ENCODE data around the gene UBASH3B. TPM values are rescaled to one million over a fixed set of nuclear protein-coding genes. Genes with fewer than 3 reads are reported as not detected.

Gene UBASH3B
- polyA plus RNA-seq, 1 experiment: 19.1 TPM

- Histone ChIP-seq H3K27ac (ENCODE audit: low read depth, low read length) (peak overlapping the region; percentile 23), H3K27me3 (ENCODE audit: control insufficient read depth, insufficient read depth, low read length) (no peaks in the 10 kb centered on the region), H3K4me3 (ENCODE audit: low read depth, low read length) (no peak overlapping the region), H3K9me3 (ENCODE audit: control insufficient read depth, insufficient read depth, low read length) (no peaks in the 10 kb centered on the region)
- no peak for TF ChIP-seq CTCF (IDR thresholded peaks at IDR 0.05; ENCODE audit: low read depth, low read length)
- DNase-seq (ENCODE audit: low read depth, low spot score): no peak
- CTCF ChIA-PET: interaction anchor here (0.6 to 1.4 kb wide), 3 partner anchors 19 to 91 kb away, joined by 3 to 5 read pairs (median 3); no protein-coding TSS in a partner anchor
- POLR2A ChIA-PET: interaction anchor here (0.7 to 2.3 kb wide), 3 partner anchors 11 to 77 kb away, joined by 7 to 13 read pairs (median 10); partner anchors contain the start of gene UBASH3B
Measured at GRCh38 chr11:122720107-122720881, 64.8 kb downstream of the UBASH3B start.

DNA sequence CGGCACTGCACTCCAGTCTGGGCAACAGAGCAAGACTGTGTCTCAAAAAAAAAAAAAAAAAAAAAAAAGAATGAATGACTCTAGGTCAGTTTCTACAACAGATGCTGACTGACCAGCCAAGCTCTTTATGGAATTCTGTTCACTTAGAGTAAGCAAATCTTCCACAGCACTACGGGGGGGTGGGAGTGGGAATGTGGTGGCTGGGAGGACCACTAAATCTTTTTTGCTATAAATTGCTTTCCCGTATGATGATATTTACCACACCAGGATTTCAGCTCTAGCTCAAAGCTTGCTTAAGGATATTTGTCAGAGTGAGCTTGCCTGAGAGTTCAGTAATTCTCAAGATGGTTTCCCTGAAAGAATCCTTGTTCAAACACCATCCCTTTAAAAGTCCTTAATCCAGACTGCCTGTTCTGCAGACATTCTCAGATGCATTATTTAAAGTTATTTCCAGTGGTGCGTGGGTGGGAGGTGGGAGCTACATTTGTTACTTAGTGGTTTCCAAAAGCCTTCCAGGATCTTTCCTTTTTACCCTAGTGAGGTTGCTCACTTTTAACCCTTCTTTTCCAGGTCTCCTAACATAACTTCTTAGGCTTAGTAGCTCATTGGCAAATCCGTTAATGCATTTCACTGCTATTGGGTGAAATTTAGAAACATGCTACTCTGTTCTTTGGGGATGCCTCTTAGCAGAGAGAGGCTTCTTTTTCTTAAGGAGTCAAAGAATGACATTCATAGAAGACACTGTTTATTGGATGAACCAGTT is 65.9 kb downstream of the UBASH3B start:
- TF ChIP-seq CTCF (IDR thresholded peaks at IDR 0.05; ENCODE audit: low read depth, low read length): no peak
- H3K9me3 ChIP-seq (ENCODE audit: control insufficient read depth, insufficient read depth, low read length): no peaks in the 10 kb centered on the region
- peak overlapping the region; percentile 57 for H3K27ac ChIP-seq (ENCODE audit: low read depth, low read length)
- ChIA-PET CTCF (interaction anchor here (0.6 to 1.4 kb wide), 4 partner anchors 9 to 92 kb away, joined by 3 to 5 read pairs (median 4); no protein-coding TSS in a partner anchor), POLR2A (interaction anchor here (0.6 to 2.3 kb wide), 6 partner anchors 9 to 89 kb away, joined by 3 to 13 read pairs (median 6); partner anchors contain the start of gene UBASH3B)
- H3K27me3 ChIP-seq (ENCODE audit: control insufficient read depth, insufficient read depth, low read length): no peaks in the 10 kb centered on the region
- no peak overlapping the region for H3K4me3 ChIP-seq (ENCODE audit: low read depth, low read length)
- DNase-seq (ENCODE audit: low read depth, low spot score): no peak

GRCh38 chr11:122721964-122722266 is 66.4 kb downstream of the UBASH3B start:
- POLR2A ChIA-PET: interaction anchor here (0.6 to 2.3 kb wide), 6 partner anchors 9 to 66 kb away, joined by 3 to 13 read pairs (median 4); partner anchors contain the start of gene UBASH3B
- Histone ChIP-seq H3K4me3 (ENCODE audit: low read depth, low read length) (no peak overlapping the region), H3K27ac (ENCODE audit: low read depth, low read length) (peak overlapping the region; percentile 83), H3K27me3 (ENCODE audit: control insufficient read depth, insufficient read depth, low read length) (no peaks in the 10 kb centered on the region), H3K9me3 (ENCODE audit: control insufficient read depth, insufficient read depth, low read length) (no peaks in the 10 kb centered on the region)
- CTCF ChIA-PET: interaction anchor here (1.0 to 1.4 kb wide), 2 partner anchors 9 to 17 kb away, joined by 4 to 5 read pairs; no protein-coding TSS in a partner anchor
- no peak for TF ChIP-seq CTCF (IDR thresholded peaks at IDR 0.05; ENCODE audit: low read depth, low read length)
- DNase-seq (ENCODE audit: low read depth, low spot score): peak; percentile 64

DNA sequence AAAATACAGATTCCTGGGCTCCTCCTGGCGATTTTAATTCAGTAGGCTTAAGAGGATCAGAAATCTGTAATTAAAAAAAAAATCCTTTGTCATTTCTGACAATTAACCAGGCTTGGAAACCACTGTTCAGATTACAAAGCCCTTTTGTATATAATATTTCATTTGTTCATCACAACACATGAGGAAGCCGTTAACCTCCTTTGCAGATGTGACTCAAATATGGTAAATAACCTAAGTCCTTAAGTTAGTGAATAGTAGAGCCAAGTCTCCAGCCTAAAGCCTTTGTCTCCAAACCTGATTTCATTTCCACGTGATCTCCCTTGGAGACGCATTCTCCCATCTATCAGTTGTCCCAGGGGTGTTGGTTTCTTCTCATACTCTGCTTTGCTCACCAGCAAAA is 67.6 kb downstream of the UBASH3B start:
- ChIA-PET CTCF (interaction anchor here (1.3 kb wide), 1 partner anchor 94 kb away, joined by 3 read pairs; no protein-coding TSS in a partner anchor), POLR2A (interaction anchor here (1.1 kb wide), 1 partner anchor 11 kb away, joined by 3 read pairs; no protein-coding TSS in a partner anchor)
- no peaks in the 10 kb centered on the region for H3K27me3 ChIP-seq (ENCODE audit: control insufficient read depth, insufficient read depth, low read length)
- H3K27ac ChIP-seq (ENCODE audit: low read depth, low read length): peak overlapping the region; percentile 66
- no peak overlapping the region for H3K4me3 ChIP-seq (ENCODE audit: low read depth, low read length)
- no peak for TF ChIP-seq CTCF (IDR thresholded peaks at IDR 0.05; ENCODE audit: low read depth, low read length)
- H3K9me3 ChIP-seq (ENCODE audit: control insufficient read depth, insufficient read depth, low read length): no peaks in the 10 kb centered on the region
- DNase-seq (ENCODE audit: low read depth, low spot score): no peak
